Adrenal gland (tissue), 5 donors: ENCODE measurements around the gene CAPN7.

Experiments used
- CTCF ChIP-seq, 6 experiments: fragments of 450-650 bp in 4 of 6; fragments of 200-600 bp in 2 of 6; sonication (generic) in 1 of 6; IDR thresholded peaks; 1 replicate in 5 of 6; 2 replicates in 1 of 6; pipeline versions ENCODE4 v1.5.1 to v1.8.0; 2016 to 2021; ENCODE audit warnings: antibody characterized with exemption in 6 of 6, mild to moderate bottlenecking in 2 of 6, moderate library complexity in 1 of 6
- POLR2A ChIP-seq, 2 donors: fragments of 450-650 bp; IDR thresholded peaks; one replicate each; pipeline ENCODE4 v1.6.1; 2017; ENCODE audit warnings: antibody characterized with exemption in 2 of 2, mild to moderate bottlenecking in 2 of 2, moderate library complexity in 1 of 2
- donor health status: DM: no; HTN: no; CAD: no.

- TF ChIP-seq CTCF (IDR thresholded peaks at IDR 0.05) = no peak
- TF ChIP-seq POLR2A (IDR thresholded peaks at IDR 0.05) = no peak
Observed at GRCh38 chr3:15198686-15199085, 7.4 kb upstream of the CAPN7 start.
